ENCODE data around the gene IGF2R.

Gene IGF2R

GRCh38 chr6:160154471-160154870 lies 185.6 kb downstream of the IGF2R start:
- TF ChIP-seq, protein P1, sequence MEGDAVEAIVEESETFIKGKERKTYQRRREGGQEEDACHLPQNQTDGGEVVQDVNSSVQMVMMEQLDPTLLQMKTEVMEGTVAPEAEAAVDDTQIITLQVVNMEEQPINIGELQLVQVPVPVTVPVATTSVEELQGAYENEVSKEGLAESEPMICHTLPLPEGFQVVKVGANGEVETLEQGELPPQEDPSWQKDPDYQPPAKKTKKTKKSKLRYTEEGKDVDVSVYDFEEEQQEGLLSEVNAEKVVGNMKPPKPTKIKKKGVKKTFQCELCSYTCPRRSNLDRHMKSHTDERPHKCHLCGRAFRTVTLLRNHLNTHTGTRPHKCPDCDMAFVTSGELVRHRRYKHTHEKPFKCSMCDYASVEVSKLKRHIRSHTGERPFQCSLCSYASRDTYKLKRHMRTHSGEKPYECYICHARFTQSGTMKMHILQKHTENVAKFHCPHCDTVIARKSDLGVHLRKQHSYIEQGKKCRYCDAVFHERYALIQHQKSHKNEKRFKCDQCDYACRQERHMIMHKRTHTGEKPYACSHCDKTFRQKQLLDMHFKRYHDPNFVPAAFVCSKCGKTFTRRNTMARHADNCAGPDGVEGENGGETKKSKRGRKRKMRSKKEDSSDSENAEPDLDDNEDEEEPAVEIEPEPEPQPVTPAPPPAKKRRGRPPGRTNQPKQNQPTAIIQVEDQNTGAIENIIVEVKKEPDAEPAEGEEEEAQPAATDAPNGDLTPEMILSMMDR (IDR thresholded peaks at IDR 0.05; ENCODE audit: low read depth, low read length): no peak
- TF ChIP-seq EZH2phosphoT487 (IDR thresholded peaks at IDR 0.05; ENCODE audit: low read depth): no peak
- Histone ChIP-seq H3K36me3 (replicated peaks; ENCODE audit: low read depth, low read length) (no peaks in the 10 kb centered on the region), H3K4me2 (ENCODE audit: low read length) (no peak overlapping the region), H3K27ac (ENCODE audit: low read length) (no peak overlapping the region), H2AFZ (ENCODE audit: low read depth, low read length) (no peak overlapping the region), H3K79me2 (ENCODE audit: low read length) (no peaks in the 10 kb centered on the region), H3K9me3 (ENCODE audit: insufficient read depth, low read length) (no peaks in the 10 kb centered on the region), H3K4me1 (ENCODE audit: low read length) (no peaks in the 10 kb centered on the region), H4K20me1 (ENCODE audit: insufficient read depth, low read length) (no peaks in the 10 kb centered on the region), H3K9ac (ENCODE audit: low read length) (no peak overlapping the region), H3K27me3 (ENCODE audit: low read depth, low read length) (no peaks in the 10 kb centered on the region), H3K4me3 (ENCODE audit: low read length) (no peak overlapping the region)

GRCh38 chr6:160156842-160157241 lies 188.0 kb downstream of the IGF2R start:
- Histone ChIP-seq H3K9me3 (ENCODE audit: insufficient read depth, low read length) (no peaks in the 10 kb centered on the region), H3K27me3 (ENCODE audit: low read depth, low read length) (no peaks in the 10 kb centered on the region), H3K4me1 (ENCODE audit: low read length) (no peaks in the 10 kb centered on the region), H3K36me3 (replicated peaks; ENCODE audit: low read depth, low read length) (no peaks in the 10 kb centered on the region), H2AFZ (ENCODE audit: low read depth, low read length) (no peak overlapping the region), H3K79me2 (ENCODE audit: low read length) (no peaks in the 10 kb centered on the region), H4K20me1 (ENCODE audit: insufficient read depth, low read length) (no peaks in the 10 kb centered on the region), H3K9ac (ENCODE audit: low read length) (no peak overlapping the region), H3K27ac (ENCODE audit: low read length) (no peak overlapping the region), H3K4me2 (ENCODE audit: low read length) (no peak overlapping the region), H3K4me3 (ENCODE audit: low read length) (no peak overlapping the region)
- TF ChIP-seq EZH2phosphoT487 (IDR thresholded peaks at IDR 0.05; ENCODE audit: low read depth): no peak
- TF ChIP-seq, protein P1 (IDR thresholded peaks at IDR 0.05; ENCODE audit: low read depth, low read length): no peak

DNA sequence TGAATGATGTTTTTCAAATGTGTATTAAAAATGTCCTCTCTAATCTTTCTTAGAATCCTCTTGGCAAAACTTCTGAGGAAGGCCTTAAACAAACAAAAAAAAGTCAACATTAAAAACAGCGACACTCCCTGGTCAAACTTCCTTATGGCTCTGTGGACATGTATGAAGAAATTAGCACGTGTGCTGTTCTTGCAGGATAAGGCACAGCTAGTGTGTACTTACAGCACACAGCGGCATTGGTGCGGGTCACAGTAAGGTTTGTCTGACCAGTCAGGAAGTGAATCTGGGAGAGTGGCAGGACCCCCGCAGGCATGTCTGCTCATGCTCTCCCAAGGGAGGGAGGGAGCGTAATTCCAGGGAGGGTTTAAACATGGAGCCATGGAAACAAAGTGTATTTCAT lies 191.6 kb downstream of the IGF2R start:
- Histone ChIP-seq H3K27ac (ENCODE audit: low read length) (no peak overlapping the region), H3K4me3 (ENCODE audit: low read length) (no peak overlapping the region), H3K36me3 (replicated peaks; ENCODE audit: low read depth, low read length) (no peaks in the 10 kb centered on the region), H2AFZ (ENCODE audit: low read depth, low read length) (no peak overlapping the region), H4K20me1 (ENCODE audit: insufficient read depth, low read length) (no peaks in the 10 kb centered on the region), H3K27me3 (ENCODE audit: low read depth, low read length) (no peaks in the 10 kb centered on the region), H3K9me3 (ENCODE audit: insufficient read depth, low read length) (no peaks in the 10 kb centered on the region), H3K4me1 (ENCODE audit: low read length) (no peaks in the 10 kb centered on the region), H3K79me2 (ENCODE audit: low read length) (no peaks in the 10 kb centered on the region), H3K9ac (ENCODE audit: low read length) (no peak overlapping the region), H3K4me2 (ENCODE audit: low read length) (no peak overlapping the region)
- TF ChIP-seq, protein P1 (IDR thresholded peaks at IDR 0.05; ENCODE audit: low read depth, low read length): no peak
- no peak for TF ChIP-seq EZH2phosphoT487 (IDR thresholded peaks at IDR 0.05; ENCODE audit: low read depth)
